ENCODE measurements around the gene CCDC88C. TPM values are rescaled to one million over a fixed set of nuclear protein-coding genes. Genes with fewer than 3 reads are reported as not detected.

CCDC88C gene
- total and polyA plus RNA-seq, 2 donors (not counting 3 experiments of a cell fraction or from before 2014, with no cell fraction given): 11.4 to 52.1 TPM

GRCh38 chr14:91302391-91302790 lies 115.2 kb downstream of the CCDC88C start:
- ChIA-PET POLR2A (no interaction called here), CTCF (interaction anchor here (1.3 kb wide), 1 partner anchor 125 kb away, joined by 3 read pairs; no protein-coding TSS in a partner anchor)
- Histone ChIP-seq H3K9me1 (replicated peaks; ENCODE audit: control insufficient read depth, extremely low read depth, insufficient read depth, low read length) (no peaks in the 10 kb centered on the region), H4K20me1 (replicated peaks; ENCODE audit: control insufficient read depth, extremely low read depth, insufficient read depth, low read length) (no peaks in the 10 kb centered on the region), H3K4me1 (ENCODE audit: control insufficient read depth, extremely low read depth, insufficient read depth, low read length) (no peaks in the 10 kb centered on the region), H3K27ac (ENCODE audit: insufficient read depth, low read depth, low read length) (no peak overlapping the region), H3K4me2 (ENCODE audit: insufficient read depth, low read length) (no peak overlapping the region), H3K27me3 (ENCODE audit: control insufficient read depth in 2 of 2, insufficient read depth in 2 of 2, low read length in 2 of 2) (no peaks in the 10 kb centered on the region), H3K9ac (replicated peaks; ENCODE audit: extremely low read depth, insufficient read depth, low read length) (no peak overlapping the region), H3K79me2 (ENCODE audit: control insufficient read depth, insufficient read depth, low read length) (no peaks in the 10 kb centered on the region), H3K4me3 (replicated peaks in 1 of 3; ENCODE audit: insufficient read depth in 1 of 3, low read depth in 1 of 3, low read length in 3 of 3) (no peak overlapping the region), H3K36me3 (ENCODE audit: control insufficient read depth in 2 of 2, extremely low read depth in 1 of 2, insufficient read depth in 2 of 2, low read length in 2 of 2) (peaks cover 0 to 19% of the 10 kb centered on the region in 2 experiments), H3K9me3 (replicated peaks; ENCODE audit: control insufficient read depth, insufficient read depth, low read length) (no peaks in the 10 kb centered on the region), H2AFZ (ENCODE audit: low read depth, low read length) (no peak overlapping the region)
- intact Hi-C loops (cut with micrococcal nuclease): no loop called here
- FAIRE-seq (no peak), DNase-seq (ENCODE audit: low read depth, low spot score) (no peak)
- dilution Hi-C loops (cut with MboI; ENCODE audit: extremely low pct_ligation_motif_present, low sequenced_read_pairs): no loop called here
- BruUV-seq (replicated peaks): no TSS peak
- TF ChIP-seq CTCF (IDR thresholded peaks at IDR 0.05; ENCODE audit: extremely low read depth in 1 of 2, insufficient read depth in 1 of 2, low read depth in 1 of 2, low read length in 2 of 2): no peak
- TF ChIP-seq MYC (IDR thresholded peaks at IDR 0.05; ENCODE audit: low read depth, low read length): no peak
- no peak for TF ChIP-seq POLR2A (IDR thresholded peaks at IDR 0.05; ENCODE audit: low read depth, low read length)

GRCh38 chr14:91300957-91301356 lies 116.7 kb downstream of the CCDC88C start:
- intact Hi-C loops (cut with micrococcal nuclease) (no loop called here), dilution Hi-C loops (cut with MboI; ENCODE audit: extremely low pct_ligation_motif_present, low sequenced_read_pairs) (no loop called here)
- FAIRE-seq: no peak
- Histone ChIP-seq H3K27me3 (ENCODE audit: control insufficient read depth in 2 of 2, insufficient read depth in 2 of 2, low read length in 2 of 2) (no peaks in the 10 kb centered on the region), H3K4me2 (ENCODE audit: insufficient read depth, low read length) (no peak overlapping the region), H3K79me2 (ENCODE audit: control insufficient read depth, insufficient read depth, low read length) (no peaks in the 10 kb centered on the region), H3K27ac (ENCODE audit: insufficient read depth, low read depth, low read length) (no peak overlapping the region), H3K4me1 (ENCODE audit: control insufficient read depth, extremely low read depth, insufficient read depth, low read length) (no peaks in the 10 kb centered on the region), H3K36me3 (ENCODE audit: control insufficient read depth in 2 of 2, extremely low read depth in 1 of 2, insufficient read depth in 2 of 2, low read length in 2 of 2) (peaks cover 3 to 25% of the 10 kb centered on the region in 2 experiments), H4K20me1 (replicated peaks; ENCODE audit: control insufficient read depth, extremely low read depth, insufficient read depth, low read length) (no peaks in the 10 kb centered on the region), H3K9ac (replicated peaks; ENCODE audit: extremely low read depth, insufficient read depth, low read length) (no peak overlapping the region), H3K9me1 (replicated peaks; ENCODE audit: control insufficient read depth, extremely low read depth, insufficient read depth, low read length) (no peaks in the 10 kb centered on the region), H3K9me3 (replicated peaks; ENCODE audit: control insufficient read depth, insufficient read depth, low read length) (no peaks in the 10 kb centered on the region), H2AFZ (ENCODE audit: low read depth, low read length) (no peak overlapping the region), H3K4me3 (replicated peaks in 1 of 3; ENCODE audit: insufficient read depth in 1 of 3, low read depth in 1 of 3, low read length in 3 of 3) (no peak overlapping the region)
- TF ChIP-seq GATA2 (IDR thresholded peaks at IDR 0.05; ENCODE audit: insufficient read depth, insufficient read length, low read depth, low read length) (no peak), POLR2AphosphoS5 (IDR thresholded peaks at IDR 0.05; ENCODE audit: insufficient read depth, low read depth, low read length) (no peak), JUN (IDR thresholded peaks at IDR 0.05; ENCODE audit: borderline replicate concordance, insufficient read depth, insufficient read length, low read depth) (no peak), CTCF (IDR thresholded peaks at IDR 0.05; ENCODE audit: extremely low read depth in 1 of 2, insufficient read depth in 1 of 2, low read depth in 1 of 2, low read length in 2 of 2) (no peak), MYC (IDR thresholded peaks at IDR 0.05; ENCODE audit: low read depth, low read length) (no peak), EZH2 (IDR thresholded peaks at IDR 0.05; ENCODE audit: borderline replicate concordance, low read depth, low read length, severe bottlenecking) (no peak), MAX (IDR thresholded peaks at IDR 0.05; ENCODE audit: insufficient read depth, insufficient read length) (no peak), FOS (IDR thresholded peaks at IDR 0.05; ENCODE audit: borderline replicate concordance, insufficient read depth, low read length) (no peak), POLR2A (IDR thresholded peaks at IDR 0.05; ENCODE audit: low read depth, low read length) (no peak)
- no peak for DNase-seq (ENCODE audit: low read depth, low spot score)
- no TSS peak for BruUV-seq (replicated peaks)
- ChIA-PET POLR2A (no interaction called here), CTCF (no interaction called here)

Data from endothelial cell of umbilical vein (primary cell).